ENCODE results near the gene WDR46. TPM values are rescaled to one million over a fixed set of nuclear protein-coding genes. Genes with fewer than 3 reads are reported as not detected.

The WDR46 gene
- total and polyA plus RNA-seq, 2 of the 13 experiments (the other 11 are each of a cell fraction or from before 2014, with no cell fraction given), result 47.4 to 105 TPM

DNA sequence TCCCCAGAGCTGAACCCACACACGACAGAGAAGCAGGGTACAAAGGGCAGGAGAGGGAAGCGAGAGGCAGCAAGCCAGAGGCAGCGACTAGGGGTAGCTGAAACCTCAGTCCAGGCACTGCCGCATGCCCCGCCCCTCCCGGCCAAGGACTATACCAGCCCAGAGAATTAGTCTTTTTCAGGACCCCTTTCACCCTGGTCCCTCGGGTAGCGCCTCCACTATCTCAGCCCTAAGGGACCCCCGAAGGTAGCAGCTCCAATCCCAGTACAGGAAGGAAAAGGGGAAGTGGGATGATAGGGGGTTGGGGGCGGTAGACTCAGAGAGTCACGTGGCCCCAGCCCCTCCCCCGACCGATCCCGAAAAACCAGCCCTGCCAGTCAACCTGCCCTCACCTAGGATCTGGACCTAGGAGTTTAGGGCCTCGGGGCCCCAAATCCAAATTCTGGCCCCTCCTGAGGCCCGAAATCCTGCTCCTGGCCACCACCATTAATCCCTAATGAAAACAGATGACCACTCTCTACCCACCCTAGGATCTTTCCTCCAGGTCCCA is 8.4 kb upstream of the WDR46 start (continued):
- TF ChIP-seq, protein P1, sequence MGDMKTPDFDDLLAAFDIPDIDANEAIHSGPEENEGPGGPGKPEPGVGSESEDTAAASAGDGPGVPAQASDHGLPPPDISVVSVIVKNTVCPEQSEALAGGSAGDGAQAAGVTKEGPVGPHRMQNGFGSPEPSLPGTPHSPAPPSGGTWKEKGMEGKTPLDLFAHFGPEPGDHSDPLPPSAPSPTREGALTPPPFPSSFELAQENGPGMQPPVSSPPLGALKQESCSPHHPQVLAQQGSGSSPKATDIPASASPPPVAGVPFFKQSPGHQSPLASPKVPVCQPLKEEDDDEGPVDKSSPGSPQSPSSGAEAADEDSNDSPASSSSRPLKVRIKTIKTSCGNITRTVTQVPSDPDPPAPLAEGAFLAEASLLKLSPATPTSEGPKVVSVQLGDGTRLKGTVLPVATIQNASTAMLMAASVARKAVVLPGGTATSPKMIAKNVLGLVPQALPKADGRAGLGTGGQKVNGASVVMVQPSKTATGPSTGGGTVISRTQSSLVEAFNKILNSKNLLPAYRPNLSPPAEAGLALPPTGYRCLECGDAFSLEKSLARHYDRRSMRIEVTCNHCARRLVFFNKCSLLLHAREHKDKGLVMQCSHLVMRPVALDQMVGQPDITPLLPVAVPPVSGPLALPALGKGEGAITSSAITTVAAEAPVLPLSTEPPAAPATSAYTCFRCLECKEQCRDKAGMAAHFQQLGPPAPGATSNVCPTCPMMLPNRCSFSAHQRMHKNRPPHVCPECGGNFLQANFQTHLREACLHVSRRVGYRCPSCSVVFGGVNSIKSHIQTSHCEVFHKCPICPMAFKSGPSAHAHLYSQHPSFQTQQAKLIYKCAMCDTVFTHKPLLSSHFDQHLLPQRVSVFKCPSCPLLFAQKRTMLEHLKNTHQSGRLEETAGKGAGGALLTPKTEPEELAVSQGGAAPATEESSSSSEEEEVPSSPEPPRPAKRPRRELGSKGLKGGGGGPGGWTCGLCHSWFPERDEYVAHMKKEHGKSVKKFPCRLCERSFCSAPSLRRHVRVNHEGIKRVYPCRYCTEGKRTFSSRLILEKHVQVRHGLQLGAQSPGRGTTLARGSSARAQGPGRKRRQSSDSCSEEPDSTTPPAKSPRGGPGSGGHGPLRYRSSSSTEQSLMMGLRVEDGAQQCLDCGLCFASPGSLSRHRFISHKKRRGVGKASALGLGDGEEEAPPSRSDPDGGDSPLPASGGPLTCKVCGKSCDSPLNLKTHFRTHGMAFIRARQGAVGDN (CRISPR knock-in tag; IDR thresholded peaks at IDR 0.05), result peak; percentile 57
- peak; percentile 15; the same call in 1 of the 2 replicates for TF ChIP-seq PRDM15 (CRISPR knock-in tag; IDR thresholded peaks at IDR 0.05)
- no peak for TF ChIP-seq AKAP8 (CRISPR knock-in tag; IDR thresholded peaks at IDR 0.05)
- no peak for TF ChIP-seq PHB2 (IDR thresholded peaks at IDR 0.05; ENCODE audit: partially characterized antibody)
- no peak for TF ChIP-seq GLI4 (CRISPR knock-in tag; IDR thresholded peaks at IDR 0.05; ENCODE audit: borderline replicate concordance)
- peak; percentile 8; the same call in 1 of the 2 replicates for TF ChIP-seq GABPB1 (CRISPR knock-in tag; IDR thresholded peaks at IDR 0.05)
- 0 out of 2 replicates have a peak, but pooled peaks have one; percentile 44 for TF ChIP-seq ZFX (CRISPR knock-in tag; IDR thresholded peaks at IDR 0.05; ENCODE audit: low read depth)
- TF ChIP-seq ZNF878 (CRISPR knock-in tag; IDR thresholded peaks at IDR 0.05), result no peak
- 0 out of 2 replicates have a peak, but pooled peaks have one; percentile 5 for TF ChIP-seq KDM2A (CRISPR knock-in tag; IDR thresholded peaks at IDR 0.05; ENCODE audit: borderline replicate concordance, low read depth)
- TF ChIP-seq GRHL1 (CRISPR knock-in tag; conservative IDR thresholded peaks at IDR 0.05), result no peak
- TF ChIP-seq ZBTB7B (CRISPR knock-in tag; IDR thresholded peaks at IDR 0.05), result peak; percentile 35; the same call in 1 of the 2 replicates
- no peak for TF ChIP-seq HHEX (CRISPR knock-in tag; IDR thresholded peaks at IDR 0.05)
- TF ChIP-seq FOXA1 (IDR thresholded peaks at IDR 0.05), result no peak
- no peak for TF ChIP-seq FOXA1 (CRISPR knock-in tag; IDR thresholded peaks at IDR 0.05)
- TF ChIP-seq MYPOP (CRISPR knock-in tag; IDR thresholded peaks at IDR 0.05), result 0 out of 2 replicates have a peak, but pooled peaks have one; percentile 33
- TF ChIP-seq POLR2AphosphoS2 (IDR thresholded peaks at IDR 0.05; ENCODE audit: low read depth, low read length), result no peak
- TF ChIP-seq MAZ (IDR thresholded peaks at IDR 0.05; ENCODE audit: borderline replicate concordance, low read depth, low read length), result 0 out of 2 replicates have a peak, but pooled peaks have one; percentile 56
- TF ChIP-seq MAZ (CRISPR knock-in tag; IDR thresholded peaks at IDR 0.05; ENCODE audit: low read depth), result no peak
- no peak for TF ChIP-seq ZNF510 (CRISPR knock-in tag; IDR thresholded peaks at IDR 0.05; ENCODE audit: low read depth)
- peak; percentile 53; the same call in 1 of the 2 replicates for TF ChIP-seq ARNT2 (CRISPR knock-in tag; IDR thresholded peaks at IDR 0.05; ENCODE audit: low read depth)
